ENCODE data around the gene RBM34.
"Not testable (repeated sequence)": the region's sequence is repeated elsewhere in the genome, so short reads cannot be mapped to it uniquely, and the experiment has no call there.

RBM34 gene

DNA sequence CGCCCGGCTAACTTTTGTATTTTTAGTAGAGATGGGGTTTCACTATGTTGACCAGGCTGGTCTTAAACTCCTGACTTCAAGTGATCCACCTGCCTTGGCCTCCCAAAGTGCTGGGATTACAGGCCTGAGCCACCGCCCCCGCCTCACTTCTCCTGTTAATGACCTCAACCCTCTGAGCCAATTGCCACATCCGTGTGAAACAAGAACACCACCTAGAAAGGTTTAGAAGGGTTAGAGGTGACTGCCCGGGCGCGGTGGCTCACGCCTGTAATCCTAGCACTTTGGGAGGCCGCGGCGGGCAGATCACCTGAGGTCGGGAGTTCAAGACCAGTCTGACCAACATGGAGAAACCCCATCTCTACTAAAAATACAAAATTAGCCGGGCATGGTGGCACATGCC lies 68.6 kb downstream of the RBM34 start:
- DNase-seq (ENCODE audit: low read depth in 2 of 2): not testable (repeated sequence)

DNA sequence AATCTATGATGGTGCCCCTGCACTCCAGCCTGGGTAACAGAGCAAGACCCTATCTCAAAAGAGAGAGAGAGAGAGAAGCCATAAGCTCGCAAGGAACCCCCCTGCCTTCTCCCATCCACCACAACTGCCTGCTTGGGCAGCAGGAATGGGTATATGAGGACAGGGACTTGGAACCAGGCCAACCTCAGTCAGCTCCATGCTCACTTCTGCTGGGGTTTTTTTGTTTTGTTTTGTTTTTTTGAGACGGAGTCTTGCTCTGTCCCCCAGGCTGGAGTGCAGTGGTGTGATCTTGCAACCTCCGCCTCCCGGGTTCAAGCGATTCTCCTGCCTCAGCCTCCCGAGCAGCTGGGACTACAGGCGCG lies 69.0 kb downstream of the RBM34 start:
- DNase-seq (ENCODE audit: low read depth in 2 of 2): not testable (repeated sequence)

DNA sequence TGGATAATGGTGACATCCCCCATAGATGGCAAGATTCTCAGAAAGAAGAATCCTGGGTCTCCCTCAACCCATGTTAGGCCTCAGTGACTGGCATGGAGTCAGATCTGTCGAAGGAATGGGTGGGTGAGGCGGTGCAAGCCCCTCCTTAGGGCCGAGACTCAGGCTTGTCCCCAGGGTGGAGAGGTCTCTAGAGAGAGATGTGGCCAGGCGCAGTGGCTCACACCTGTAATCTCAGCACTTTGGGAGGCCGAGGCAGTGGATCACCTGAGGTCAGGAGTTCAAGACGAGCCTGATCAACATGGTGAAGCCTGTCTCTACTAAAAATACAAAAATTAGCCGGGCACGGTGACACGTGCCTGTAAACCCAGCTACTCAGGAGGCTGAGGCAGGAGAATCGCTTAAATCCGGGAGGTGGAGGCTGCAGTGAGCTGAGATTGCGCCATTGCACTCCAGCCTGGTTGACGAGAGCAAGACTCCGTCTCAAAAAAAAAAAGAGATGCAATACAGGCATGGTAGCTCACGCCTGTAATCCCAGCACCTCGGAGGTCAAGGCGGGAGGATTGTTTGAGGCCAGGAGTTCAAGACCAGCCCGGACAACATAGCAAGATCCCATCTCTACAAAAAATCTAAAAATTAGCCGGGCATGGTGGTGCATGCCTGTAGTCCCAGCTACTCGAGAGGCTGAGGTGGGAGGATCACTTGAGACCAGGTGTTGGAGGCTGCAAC lies 69.6 kb downstream of the RBM34 start:
- DNase-seq (ENCODE audit: low read depth in 2 of 2): not testable (repeated sequence)

DNA sequence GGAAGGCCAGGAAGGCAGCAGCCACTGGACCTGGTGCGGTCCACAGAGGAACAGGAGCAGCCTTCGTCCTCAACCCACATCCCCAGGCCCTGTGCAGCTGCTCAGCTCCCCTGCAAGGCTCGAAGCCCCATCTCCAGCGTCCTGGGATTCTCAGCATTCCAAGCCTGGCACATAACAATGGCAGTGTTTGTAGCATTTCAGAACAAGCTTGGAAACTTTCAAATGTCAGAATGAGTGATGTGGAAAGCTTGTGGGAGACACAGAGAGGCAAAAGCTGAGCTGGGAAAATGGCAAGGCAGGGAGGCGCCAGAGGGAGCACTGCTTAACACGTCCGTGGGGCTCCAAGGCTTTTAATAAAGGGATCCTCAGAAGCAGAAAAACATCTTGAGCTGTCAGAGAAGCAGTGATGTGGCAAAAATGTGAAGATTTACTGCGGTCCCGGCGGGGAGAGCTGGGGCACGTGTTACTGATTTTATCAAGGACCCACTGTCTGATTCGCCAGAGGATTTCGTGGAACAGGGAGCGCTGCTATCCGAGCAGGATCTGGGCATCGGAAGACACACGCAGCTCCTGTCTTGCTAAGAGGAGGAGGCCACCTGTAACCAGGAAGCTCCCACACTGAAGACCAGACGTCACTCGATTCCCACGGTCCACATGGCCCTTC lies 70.5 kb downstream of the RBM34 start:
- DNase-seq (ENCODE audit: low read depth in 2 of 2): no peak

DNA sequence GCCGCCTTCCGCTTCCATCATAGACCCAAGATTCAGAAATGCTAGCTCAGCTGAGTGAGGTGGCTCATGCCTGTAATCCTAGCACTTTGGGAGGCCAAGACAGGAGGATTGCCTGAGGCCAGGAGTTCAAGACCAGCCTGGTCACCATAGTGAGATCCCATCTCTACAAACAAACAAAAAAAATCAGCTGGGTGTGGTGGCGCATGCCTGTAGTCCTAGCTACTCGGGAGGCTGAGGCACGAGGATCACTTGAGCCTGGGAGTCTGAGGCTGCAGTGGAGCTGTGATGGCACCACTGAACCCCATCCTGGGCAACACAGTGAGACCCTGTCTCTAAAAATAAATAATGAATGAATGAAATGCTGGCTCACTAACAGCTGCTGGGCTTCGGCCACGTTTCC lies 72.1 kb downstream of the RBM34 start:
- DNase-seq (ENCODE audit: low read depth in 2 of 2): no peak

DNA sequence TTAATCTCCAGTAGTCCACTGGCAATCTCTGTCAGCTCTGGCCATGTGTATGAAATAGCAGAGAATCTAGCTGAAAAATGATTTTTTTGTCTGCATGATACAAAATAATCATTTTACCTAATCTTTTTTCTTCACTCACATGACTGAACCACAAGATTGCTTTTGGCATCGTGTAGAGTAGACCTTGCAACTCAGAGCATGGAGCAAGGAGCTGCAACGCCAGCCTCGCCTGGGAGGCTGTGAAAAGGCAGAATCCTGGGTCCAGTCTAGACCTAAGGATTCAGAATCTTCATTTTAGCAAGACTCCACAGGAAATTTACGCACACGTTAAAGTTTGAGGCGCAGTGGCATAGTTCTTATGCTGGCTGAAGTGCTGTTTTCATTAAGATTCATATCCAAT lies 72.6 kb downstream of the RBM34 start:
- no peak for DNase-seq (ENCODE audit: low read depth in 2 of 2)

DNA sequence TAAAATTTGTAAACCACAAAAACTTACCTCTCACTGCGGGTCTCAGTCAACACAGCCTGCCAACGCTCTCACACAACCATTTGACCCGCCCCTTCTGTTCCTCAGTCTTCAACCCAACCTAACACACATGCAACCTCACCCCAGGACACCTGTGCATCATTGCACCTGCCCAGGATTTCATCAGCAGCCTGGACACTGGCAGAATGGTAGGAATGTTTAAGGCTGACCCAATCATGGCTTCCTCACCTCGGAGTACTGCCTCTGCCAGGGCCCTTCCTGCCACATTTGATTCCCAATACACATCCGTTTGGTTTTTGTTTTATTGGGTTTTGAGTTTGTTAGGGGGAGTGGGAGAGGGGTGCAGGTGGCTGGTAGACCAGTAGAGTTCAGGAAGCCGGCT lies 73.1 kb downstream of the RBM34 start:
- DNase-seq (ENCODE audit: low read depth in 2 of 2): no peak

DNA sequence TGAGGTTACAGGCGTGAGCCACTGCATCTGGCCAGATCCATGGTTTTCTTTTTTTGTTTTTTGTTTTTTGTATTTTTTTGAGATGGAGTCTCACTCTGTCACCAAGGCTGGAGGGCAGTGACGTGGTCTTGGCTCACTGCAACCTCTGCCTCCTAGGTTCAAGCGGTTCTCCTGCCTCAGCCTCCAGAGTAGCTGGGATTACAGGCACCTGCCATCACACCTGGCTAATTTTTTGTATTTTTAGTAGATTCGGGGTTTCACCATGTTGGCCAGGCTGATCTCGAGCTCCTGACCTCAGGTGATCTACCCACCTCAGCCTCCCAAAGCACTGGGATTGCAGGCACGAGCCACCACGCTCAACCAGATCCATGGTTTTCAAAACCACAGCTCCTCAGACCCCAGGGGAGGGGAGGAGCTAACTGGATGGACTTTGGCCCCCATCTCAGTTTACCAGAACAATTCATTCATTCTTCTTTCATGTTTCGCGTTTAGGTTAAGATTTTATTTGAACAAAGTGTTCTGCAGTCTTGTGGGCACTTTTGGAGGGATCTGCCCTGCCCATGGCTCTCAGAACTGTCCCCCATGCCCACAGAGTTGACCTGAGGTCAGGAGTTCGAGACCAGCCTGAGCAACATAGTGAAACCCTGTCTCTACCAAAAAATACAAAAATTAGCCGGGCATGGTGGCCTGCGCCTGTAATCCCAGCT lies 75.5 kb downstream of the RBM34 start:
- not testable (repeated sequence) for DNase-seq (ENCODE audit: low read depth in 2 of 2)

Data from stimulated activated CD8-positive, alpha-beta memory T cell treated with anti-CD3 and anti-CD28 coated beads, Interleukin-15, amount 100 ng/mL, for 48 hours (primary cell).